NCI-H1092 (cell line): Measurements from ENCODE around the gene DTNBP1.
"Not testable (repeated sequence)": the region's sequence is repeated elsewhere in the genome, so short reads cannot be mapped to it uniquely, and the experiment has no call there.

Experiments used
- DNase-seq: peaks from one replicate; lab custom pipeline; 2025; lab: John Stamatoyannopoulos, UW

DTNBP1 gene

GRCh38 chr6:15557174-15557573, 105.7 kb downstream of the DTNBP1 start:
- no peak for DNase-seq

GRCh38 chr6:15556711-15557110, 106.1 kb downstream of the DTNBP1 start:
- no peak for DNase-seq

- no peak for DNase-seq
Measured at GRCh38 chr6:15555101-15556038, 107.5 kb downstream of the DTNBP1 start.

- DNase-seq = no peak
Measured at GRCh38 chr6:15554728-15555100, 108.1 kb downstream of the DTNBP1 start.

GRCh38 chr6:15553736-15554294, 109.0 kb downstream of the DTNBP1 start:
- DNase-seq = no peak

- no peak for DNase-seq
Measured at GRCh38 chr6:15553031-15553430, 109.8 kb downstream of the DTNBP1 start.

GRCh38 chr6:15551798-15552197, 111.0 kb downstream of the DTNBP1 start:
- DNase-seq = no peak

- no peak for DNase-seq
Measured at GRCh38 chr6:15551262-15551661, 111.6 kb downstream of the DTNBP1 start.

GRCh38 chr6:15550546-15551123, 112.2 kb downstream of the DTNBP1 start:
- DNase-seq = no peak

- DNase-seq = no peak
Measured at GRCh38 chr6:15549371-15549770, 113.5 kb downstream of the DTNBP1 start.

GRCh38 chr6:15547400-15547799, 115.4 kb downstream of the DTNBP1 start:
- no peak for DNase-seq

GRCh38 chr6:15546591-15546990, 116.2 kb downstream of the DTNBP1 start:
- no peak for DNase-seq

GRCh38 chr6:15544321-15544900, 118.4 kb downstream of the DTNBP1 start:
- no peak for DNase-seq

GRCh38 chr6:15543332-15543917, 119.4 kb downstream of the DTNBP1 start:
- not testable (repeated sequence) for DNase-seq

GRCh38 chr6:15539722-15540270, 123.0 kb downstream of the DTNBP1 start:
- DNase-seq = no peak

GRCh38 chr6:15538766-15539495, 123.9 kb downstream of the DTNBP1 start:
- DNase-seq = no peak

- no peak for DNase-seq
Measured at GRCh38 chr6:15538106-15538505, 124.7 kb downstream of the DTNBP1 start.

- DNase-seq = no peak
Measured at GRCh38 chr6:15536198-15536955, 126.5 kb downstream of the DTNBP1 start.

GRCh38 chr6:15535495-15536197, 127.2 kb downstream of the DTNBP1 start:
- DNase-seq = no peak

GRCh38 chr6:15534974-15535373, 127.9 kb downstream of the DTNBP1 start:
- no peak for DNase-seq
